Activated CD8-positive, alpha-beta memory T cell treated with anti-CD3 and anti-CD28 coated beads, Interleukin-2, amount 50 U/mL, for 1 hour (primary cell): ENCODE results near the gene SERPINB5.

Source experiments
- DNase-seq: peaks from one replicate; pipeline ENCODE4 v3.0.0-alpha.2; 2020; ENCODE audit errors: extremely low read depth

Gene SERPINB5

DNA sequence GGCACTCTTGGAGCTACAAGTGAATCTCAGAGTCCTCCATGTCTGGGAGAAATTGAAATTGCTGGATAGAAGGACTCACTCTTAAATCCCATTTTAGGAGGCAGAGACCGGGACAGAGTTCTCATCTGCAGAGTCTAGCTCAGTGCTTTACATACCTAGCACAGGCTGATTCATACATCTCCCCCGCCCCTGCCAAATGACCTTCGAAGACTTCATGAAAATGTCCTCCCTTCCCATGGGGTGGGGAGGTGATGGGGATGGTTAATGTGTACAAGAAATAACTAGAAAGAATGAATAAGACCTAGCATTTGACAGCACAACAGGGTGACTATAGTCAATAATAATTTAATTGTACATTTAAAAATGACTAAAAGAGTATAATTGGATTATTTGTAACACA lies 8.2 kb upstream of the SERPINB5 start:
- no peak for DNase-seq

DNA sequence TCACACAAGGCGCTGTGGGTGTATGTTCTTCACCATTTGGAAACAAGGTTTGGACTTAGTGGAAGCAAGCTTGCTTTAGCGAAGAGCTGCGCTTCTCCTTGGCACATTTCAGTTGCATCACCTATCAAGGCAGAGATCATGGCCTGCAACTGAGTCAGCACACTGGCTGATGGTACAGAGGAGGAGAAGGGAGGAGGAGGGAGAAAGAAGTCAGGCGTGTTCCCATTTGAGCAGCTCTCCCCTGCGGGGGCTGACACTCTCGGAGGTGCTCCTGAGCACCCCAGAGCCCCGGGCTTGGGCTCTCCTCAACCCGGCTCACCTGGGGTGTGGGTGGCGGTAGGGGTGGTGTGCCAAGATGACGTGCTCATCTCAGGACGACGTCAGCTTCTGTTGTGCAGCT lies 6.0 kb upstream of the SERPINB5 start:
- no peak for DNase-seq

DNA sequence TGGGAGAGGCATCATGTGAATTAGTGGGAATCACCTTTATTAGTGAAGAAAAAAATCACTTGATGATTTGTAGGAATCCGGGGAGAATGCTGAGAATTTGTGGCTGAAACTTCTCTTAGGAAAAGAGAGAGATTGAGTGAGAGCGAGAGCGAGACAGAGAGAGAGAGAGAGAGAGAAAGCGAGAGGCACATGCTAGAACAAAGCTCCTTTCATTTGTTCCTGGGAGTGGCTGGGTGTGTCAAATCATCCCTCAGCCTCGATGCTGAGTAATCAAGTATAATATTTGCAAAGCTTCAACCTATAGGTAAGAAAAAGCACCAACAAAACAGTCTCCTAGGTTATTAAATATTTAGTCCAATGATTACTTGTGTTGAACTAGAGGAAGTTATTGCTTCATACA lies 4.4 kb upstream of the SERPINB5 start:
- DNase-seq = no peak

- no peak for DNase-seq
Measured at GRCh38 chr18:63477200-63477599, 442 bp downstream of the SERPINB5 start.

- no peak for DNase-seq
Measured at GRCh38 chr18:63477968-63478367, 1.2 kb downstream of the SERPINB5 start.

- DNase-seq = no peak
Measured at GRCh38 chr18:63479826-63480225, 3.1 kb downstream of the SERPINB5 start.

- DNase-seq = no peak
Measured at GRCh38 chr18:63480476-63480875, 3.7 kb downstream of the SERPINB5 start.

DNA sequence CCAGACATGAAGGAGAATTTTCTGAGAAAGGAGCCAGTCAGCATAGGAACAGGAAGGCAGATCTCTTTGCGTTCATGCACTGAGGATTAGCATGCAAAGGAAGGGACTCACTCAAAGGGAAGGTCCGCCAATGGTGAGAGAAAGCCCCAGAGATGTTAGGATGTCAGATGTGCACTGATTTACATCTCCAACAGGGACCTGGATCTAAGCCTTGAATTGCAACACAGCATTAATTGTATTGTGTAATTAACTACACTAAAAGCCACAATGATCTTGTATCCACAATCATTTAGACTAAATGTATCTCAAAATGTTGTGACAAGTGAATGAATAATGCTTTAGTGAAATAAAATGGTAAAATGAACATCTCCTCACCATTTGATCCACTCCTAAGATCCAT lies 4.2 kb downstream of the SERPINB5 start:
- no peak for DNase-seq

DNA sequence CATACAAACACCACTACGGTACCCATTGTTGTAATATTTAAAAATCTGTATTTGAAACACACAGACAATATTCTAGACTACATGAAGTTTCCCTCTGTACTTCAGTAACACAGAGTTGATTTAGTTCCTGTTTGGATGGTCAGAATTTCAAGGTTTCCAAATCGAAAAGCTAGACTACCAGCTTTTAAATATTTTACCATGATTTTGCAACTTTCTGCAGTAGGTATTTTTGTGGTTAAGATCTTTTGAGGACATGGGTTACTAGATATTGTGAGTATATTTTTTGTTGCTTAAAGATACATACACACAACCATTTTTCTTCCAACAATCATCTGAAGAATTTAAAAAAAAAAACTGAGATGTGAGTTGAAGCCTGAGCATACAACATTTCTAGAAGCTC lies 10.9 kb downstream of the SERPINB5 start:
- no peak for DNase-seq

DNA sequence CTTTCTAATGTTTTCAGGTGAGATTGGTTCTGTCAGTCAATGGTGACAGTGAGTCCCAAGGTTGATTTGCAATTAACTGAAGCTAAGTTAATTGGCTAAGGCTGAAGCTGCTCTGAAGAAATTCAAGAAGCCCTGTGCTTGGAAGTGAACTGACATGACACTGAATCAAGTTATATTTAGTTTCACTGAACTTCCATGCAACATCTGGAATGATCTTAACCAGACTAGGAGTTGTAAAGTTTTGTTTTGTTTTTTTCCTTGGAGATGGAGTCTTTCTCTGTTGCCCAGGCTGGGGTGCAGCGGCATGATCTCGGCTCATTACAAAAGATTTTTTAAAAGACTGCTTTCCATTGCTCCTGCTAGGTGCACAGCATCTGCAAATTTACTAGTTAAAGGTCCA lies 11.4 kb downstream of the SERPINB5 start:
- no peak for DNase-seq

DNA sequence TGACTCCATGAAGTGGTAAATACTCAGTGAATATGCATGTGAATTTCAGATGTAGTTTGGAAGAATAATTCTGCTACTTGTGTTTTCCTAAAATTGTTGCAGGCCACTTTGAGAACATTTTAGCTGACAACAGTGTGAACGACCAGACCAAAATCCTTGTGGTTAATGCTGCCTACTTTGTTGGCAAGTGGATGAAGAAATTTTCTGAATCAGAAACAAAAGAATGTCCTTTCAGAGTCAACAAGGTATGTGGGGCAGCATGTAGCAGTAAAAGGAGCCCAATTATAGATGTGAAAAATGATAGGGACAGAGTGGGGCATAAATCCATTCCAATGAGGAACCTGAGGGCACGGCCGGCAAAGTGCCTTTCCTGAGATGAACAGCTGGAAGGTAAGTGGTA lies 16.1 kb downstream of the SERPINB5 start:
- DNase-seq = no peak

DNA sequence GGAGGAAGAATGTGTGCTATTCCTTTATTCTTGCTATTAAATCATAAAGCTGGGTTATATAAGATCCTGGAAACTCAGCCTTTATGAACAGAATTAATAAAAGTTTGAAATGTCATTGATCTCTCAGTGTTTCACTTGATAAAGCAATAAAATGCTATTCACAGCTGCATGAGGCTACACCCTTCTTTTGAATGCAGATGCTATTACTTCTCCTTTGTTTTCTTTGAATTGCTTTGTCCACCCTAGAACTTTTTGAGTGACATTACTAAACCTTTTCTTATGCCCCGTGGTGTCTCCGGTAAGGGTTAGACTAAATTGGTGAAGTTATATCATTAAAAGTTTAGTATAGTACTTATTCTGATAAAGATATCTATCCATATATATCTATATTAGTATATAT lies 18.9 kb downstream of the SERPINB5 start:
- no peak for DNase-seq

DNA sequence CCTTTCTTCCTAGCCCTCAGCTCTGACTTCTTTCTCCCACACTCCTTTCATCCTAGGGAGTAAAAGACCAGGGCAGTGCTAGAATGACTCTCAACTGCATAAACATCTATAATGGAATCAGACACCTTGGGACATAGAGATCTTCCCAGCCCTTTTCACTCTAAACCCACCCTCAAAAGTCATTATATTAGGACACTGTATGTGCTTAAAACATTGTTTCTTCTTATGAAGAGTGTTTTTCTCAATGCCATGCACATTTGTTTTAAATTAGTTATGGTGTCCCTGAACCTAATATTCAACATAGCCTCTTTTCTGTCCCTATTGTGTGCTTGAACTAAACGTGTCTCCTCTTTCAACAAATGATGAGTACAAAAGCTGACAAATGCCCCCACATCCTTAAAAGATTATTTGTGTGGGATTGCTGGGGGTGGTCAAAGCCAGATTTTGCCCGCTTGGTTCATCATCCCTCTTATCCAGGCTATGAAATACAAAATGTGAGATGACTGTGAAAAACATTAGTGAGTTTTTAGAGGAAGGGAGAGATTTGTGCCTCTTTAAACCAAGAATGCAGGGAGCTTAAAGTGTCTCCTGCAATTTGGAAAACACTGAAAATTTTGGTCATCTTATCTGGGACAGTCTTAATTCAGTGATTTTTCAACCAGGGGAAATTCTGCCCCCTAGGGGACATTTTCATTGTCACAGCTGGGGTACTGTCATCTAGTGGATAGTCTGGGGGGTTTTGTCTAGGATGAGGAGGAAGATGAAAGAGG lies 29.0 kb downstream of the SERPINB5 start:
- no peak for DNase-seq

DNA sequence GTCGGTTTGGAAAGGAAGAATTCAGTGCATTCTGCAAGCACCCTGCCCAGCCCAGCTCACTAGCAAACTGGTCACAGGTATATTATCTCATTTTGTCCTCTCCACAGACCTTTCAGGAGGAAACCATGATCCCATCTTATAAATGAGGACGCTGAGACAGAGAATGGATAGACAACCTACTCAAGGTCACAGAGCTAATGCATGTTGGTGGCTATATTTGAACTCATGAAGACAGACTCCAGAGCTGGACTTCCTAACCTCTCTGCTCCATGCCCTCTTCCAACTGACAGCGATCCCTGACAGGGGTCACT lies 29.5 kb downstream of the SERPINB5 start:
- no peak for DNase-seq

DNA sequence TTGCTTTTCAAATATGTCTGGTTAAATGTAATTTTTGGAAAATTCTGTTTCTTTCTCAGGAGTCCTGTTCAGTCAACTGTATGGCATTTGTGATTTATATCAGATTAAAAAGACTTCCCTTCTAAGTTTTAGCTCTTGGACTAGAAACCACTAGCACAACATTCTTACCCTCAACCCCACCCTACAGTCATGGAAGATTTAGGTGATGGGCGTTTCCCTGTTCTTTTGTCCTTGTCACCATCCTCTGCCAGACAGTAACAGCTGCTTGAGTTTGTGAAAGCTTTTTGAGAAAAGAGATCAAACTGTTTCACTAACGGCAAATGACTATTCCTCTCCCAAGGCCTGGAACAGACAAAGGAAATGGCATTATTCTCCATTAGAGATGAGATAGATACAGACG lies 31.8 kb downstream of the SERPINB5 start:
- DNase-seq = no peak

DNA sequence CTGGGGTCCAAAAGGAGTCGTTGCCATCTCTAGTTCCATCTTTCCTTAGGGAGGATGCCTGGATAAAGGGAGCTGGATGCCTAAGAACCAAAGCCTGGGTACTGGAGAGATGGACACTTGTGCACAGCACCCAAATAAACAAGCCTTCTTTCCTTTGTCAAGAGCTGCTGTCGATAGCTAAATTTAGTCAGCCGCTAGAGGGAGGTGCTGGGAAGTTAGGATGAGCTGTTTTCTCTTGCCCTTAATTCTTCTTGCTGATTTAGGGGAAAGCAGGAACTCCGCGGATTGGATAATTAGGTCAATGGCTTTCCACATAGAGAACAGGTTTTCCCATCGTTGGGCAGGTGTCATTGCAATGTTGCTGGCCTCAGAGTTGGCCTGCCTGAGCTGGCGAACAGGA lies 34.5 kb downstream of the SERPINB5 start:
- no peak for DNase-seq

DNA sequence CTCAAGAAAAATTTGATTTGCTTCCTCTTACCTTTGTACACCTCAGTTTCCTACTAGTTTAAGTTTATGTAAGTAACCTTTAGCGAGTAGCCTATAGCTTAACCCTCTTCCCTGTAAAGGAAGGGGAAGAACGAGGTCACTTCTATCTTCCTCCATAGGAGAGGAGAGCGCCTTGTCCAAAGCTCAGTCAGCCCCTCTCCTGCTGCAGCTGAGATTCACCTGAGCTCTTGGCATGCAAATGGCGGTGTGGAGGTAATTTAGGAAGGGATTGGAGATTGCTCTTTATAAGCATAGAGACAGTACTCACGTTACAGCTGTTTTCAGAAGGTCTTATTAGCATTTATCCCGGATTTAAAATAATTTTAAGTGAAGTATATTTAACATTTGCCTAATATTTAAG lies 37.6 kb downstream of the SERPINB5 start:
- no peak for DNase-seq

- DNase-seq = no peak
Measured at GRCh38 chr18:63514888-63515678, 38.3 kb downstream of the SERPINB5 start.

DNA sequence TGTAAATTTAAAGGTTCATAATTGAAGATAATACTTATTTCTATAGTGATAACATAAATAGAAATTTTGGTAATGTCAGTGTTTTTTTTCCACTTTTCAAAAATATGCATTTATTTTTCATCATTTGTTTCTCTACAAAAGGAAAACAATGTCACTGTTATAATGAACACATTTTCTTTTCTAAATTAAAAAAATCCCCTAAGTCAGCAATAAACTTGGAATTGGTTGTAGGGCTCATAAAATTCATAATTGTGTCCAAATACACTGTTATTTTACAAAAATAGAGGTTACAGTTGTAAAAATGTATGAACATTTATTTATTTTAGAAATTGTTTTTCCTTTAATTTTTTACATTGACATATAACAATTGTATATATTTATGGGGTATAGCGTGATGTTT lies 39.0 kb downstream of the SERPINB5 start:
- no peak for DNase-seq

DNA sequence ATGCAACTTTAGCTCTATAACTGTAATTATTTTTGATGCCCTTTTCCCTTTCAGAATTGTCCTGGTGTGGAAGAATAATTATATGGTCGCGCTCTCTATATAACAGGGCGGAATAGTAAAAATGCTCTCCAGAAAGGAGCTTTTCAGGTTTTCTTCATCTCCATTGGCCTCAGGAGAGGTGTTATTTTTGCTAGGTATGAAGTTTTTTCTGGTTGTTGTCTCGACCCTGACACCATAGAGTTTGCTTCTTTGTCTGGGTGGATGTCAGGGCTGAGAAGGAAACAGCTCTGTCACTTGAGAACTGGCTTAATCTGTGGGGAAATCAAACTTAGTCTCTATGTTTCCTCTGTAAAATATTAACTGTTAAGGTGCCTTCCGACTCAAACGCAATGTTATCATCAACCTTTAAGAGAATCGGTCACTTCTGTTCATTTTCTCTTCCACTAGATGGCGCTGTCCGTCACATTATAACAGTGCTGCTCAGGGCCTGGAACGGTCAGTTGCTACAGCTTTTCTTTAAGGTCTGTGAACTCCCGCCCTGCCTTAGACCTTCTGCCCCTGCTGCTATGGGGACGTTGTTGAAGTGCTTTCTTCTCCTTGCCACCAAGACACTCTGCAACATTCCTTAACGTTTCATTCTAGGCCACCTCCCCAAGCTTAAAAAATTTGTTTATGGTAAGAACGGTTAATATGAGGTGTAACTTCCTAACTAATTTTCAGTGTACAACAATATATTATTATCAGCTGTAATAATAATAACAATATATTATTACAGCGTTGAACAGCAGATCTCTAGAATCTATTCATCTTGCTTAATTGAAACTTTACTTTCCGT lies 41.6 kb downstream of the SERPINB5 start:
- DNase-seq = peak; percentile 9

DNA sequence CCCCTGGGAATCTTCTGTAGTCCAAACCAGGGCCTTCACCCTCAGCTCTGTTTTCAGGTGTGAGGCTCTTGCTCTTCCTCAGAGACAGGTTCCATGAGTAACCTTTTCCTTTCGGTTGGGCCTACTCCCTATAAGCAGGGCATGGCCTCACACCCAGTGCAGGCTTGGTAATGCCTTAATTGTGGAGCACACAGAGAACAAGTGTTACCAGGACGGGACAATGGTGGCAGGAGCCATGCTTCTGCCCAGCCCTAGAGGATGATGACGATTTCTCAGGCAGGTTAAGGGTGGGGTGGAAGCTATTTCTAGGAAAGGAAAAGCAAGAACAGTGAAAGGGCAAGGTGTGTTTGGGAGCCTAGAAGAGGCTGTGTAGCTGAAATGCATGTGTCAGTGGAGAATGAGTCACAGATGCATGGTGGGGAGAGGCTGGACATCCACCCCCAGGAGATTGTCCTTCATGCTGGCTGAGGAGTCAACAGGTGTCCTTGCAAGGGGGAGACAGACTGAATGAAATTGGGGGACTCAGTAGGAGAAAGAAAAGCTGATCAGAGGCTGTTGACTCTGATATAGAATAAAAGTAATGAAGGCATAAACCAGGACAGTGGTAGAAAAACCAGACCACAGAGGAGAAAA lies 43.4 kb downstream of the SERPINB5 start:
- DNase-seq = no peak

GRCh38 chr18:63523660-63524059 lies 46.9 kb downstream of the SERPINB5 start:
- no peak for DNase-seq
